ENCODE data around the gene ANP32A. TPM values are rescaled to one million over a fixed set of nuclear protein-coding genes. Genes with fewer than 3 reads are reported as not detected.
"Not testable (repeated sequence)": the region's sequence is repeated elsewhere in the genome, so short reads cannot be mapped to it uniquely, and the experiment has no call there.

The ANP32A gene
- total RNA-seq, 2 experiments from 2014 or later: 174 to 177 TPM

DNA sequence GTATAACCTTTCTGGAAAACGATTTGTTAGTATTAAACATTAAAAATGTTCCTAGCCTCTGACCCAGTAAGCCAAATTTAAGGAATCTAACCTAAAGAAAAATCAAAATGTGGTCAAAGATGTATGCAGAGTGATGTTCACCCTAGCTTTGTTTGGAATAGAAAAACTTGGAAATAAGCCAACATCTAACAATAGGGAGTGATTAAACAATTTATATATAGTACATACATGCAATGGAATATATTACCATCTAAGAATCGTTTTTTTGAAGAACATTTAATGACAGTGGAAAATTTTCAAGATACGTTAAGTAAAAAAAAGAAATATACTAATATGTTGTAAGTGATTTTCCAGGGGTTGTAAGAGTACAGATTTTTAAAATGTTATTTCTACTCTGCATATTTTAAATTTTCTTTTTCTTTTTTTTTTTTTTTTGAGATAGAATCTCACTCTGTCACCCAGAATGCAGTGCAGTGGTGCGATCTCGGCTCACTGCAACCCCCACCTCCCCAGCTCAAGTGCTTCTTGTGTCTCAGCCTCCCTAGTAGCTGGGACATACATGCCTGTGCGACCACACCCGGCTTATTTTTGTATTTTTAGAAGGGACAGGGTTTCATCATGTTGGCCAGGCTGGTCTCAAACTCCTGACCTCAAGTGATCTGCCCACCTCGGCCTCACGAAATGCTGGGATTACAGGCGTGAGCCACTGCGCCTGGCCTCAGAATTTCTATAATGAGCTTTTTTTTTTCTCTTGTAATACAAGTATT is 54.9 kb downstream of the ANP32A start:
- DNase-seq (no peak), ATAC-seq (ENCODE audit: low read depth) (no peak)
- H3K9me3 Mint-ChIP-seq: no peaks in the 10 kb centered on the region
- H3K4me1 Mint-ChIP-seq: peaks cover 2% of the 10 kb centered on the region
- peaks cover 42% of the 10 kb centered on the region for H3K27me3 Mint-ChIP-seq
- POLR2A ChIA-PET: no interaction called here
- no peak overlapping the region for H3K4me3 Mint-ChIP-seq
- H3K27ac Mint-ChIP-seq: no peak overlapping the region
- H3K36me3 Mint-ChIP-seq: no peaks in the 10 kb centered on the region

GRCh38 chr15:68764090-68764489 is 56.6 kb downstream of the ANP32A start:
- Mint-ChIP-seq H3K4me3 (no peak overlapping the region), H3K27me3 (peaks cover 49% of the 10 kb centered on the region), H3K4me1 (no peaks in the 10 kb centered on the region), H3K27ac (no peak overlapping the region), H3K36me3 (no peaks in the 10 kb centered on the region), H3K9me3 (no peaks in the 10 kb centered on the region)
- ATAC-seq (ENCODE audit: low read depth) (no peak), DNase-seq (no peak)
- POLR2A ChIA-PET: no interaction called here

DNA sequence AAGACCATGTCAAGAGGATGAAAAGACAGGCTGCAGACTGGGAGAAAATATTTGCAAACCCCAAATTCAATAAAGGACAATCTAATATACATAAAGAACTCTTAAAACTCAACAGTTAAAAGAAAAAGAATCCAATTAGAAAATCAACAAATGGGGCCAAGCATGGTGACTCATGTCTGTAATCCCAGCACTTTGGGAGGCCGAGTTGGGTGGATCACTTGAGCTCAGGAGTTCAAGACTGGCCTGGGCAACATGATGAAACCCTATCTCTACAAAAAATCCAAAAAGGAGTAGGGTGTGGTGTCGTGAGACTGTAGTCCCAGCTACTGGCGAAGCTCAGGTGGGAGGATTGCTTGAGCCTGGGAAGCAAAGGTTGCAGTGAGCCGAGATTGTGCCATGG is 57.6 kb downstream of the ANP32A start:
- H3K4me1 Mint-ChIP-seq: no peaks in the 10 kb centered on the region
- no peak overlapping the region for H3K27ac Mint-ChIP-seq
- H3K9me3 Mint-ChIP-seq: no peaks in the 10 kb centered on the region
- ATAC-seq (ENCODE audit: low read depth): no peak
- no peaks in the 10 kb centered on the region for H3K36me3 Mint-ChIP-seq
- no peak for DNase-seq
- no peak overlapping the region for H3K4me3 Mint-ChIP-seq
- peaks cover 47% of the 10 kb centered on the region for H3K27me3 Mint-ChIP-seq
- POLR2A ChIA-PET: no interaction called here

- H3K27me3 Mint-ChIP-seq: peaks cover 45% of the 10 kb centered on the region
- H3K27ac Mint-ChIP-seq; ATAC-seq (ENCODE audit: low read depth); POLR2A ChIA-PET; H3K4me1 Mint-ChIP-seq; DNase-seq; H3K4me3 Mint-ChIP-seq; H3K36me3 Mint-ChIP-seq; H3K9me3 Mint-ChIP-seq: not testable (repeated sequence)
Observed at GRCh38 chr15:68759982-68760579, 60.6 kb downstream of the ANP32A start.

DNA sequence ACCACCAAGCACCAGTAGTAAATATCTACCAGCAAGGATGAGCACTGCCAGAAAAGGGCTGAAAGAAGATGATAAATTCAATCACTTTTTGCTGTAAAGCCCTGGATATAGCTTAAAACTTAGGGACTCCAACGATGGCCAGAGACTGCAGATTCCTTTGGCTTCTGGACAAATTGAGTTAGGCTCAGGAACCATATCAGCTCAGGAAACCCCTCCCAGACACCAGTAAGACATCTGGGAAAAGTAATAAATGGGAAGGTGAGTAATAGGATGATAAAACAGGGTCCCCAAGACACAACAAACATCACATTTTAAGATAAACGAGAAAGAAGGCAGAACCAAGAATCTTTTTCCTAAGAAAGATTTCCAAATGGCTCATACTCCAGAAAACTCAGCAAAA is 65.0 kb downstream of the ANP32A start:
- ATAC-seq (ENCODE audit: low read depth): no peak
- no peak for DNase-seq
- H3K27ac Mint-ChIP-seq: no peak overlapping the region
- no peaks in the 10 kb centered on the region for H3K36me3 Mint-ChIP-seq
- peaks cover 7% of the 10 kb centered on the region for H3K27me3 Mint-ChIP-seq
- H3K9me3 Mint-ChIP-seq: no peaks in the 10 kb centered on the region
- H3K4me3 Mint-ChIP-seq: no peak overlapping the region
- peaks cover 5% of the 10 kb centered on the region for H3K4me1 Mint-ChIP-seq
- POLR2A ChIA-PET: no interaction called here

- no peak for DNase-seq
- Mint-ChIP-seq H3K4me3 (no peak overlapping the region), H3K27ac (no peak overlapping the region), H3K36me3 (no peaks in the 10 kb centered on the region), H3K27me3 (peaks cover 2% of the 10 kb centered on the region), H3K9me3 (peaks cover 1% of the 10 kb centered on the region), H3K4me1 (peaks cover 5% of the 10 kb centered on the region)
- POLR2A ChIA-PET: no interaction called here
- no peak for ATAC-seq (ENCODE audit: low read depth)
Observed at GRCh38 chr15:68751622-68752021, 69.1 kb downstream of the ANP32A start.

- no peak for ATAC-seq (ENCODE audit: low read depth)
- Mint-ChIP-seq H3K36me3 (no peaks in the 10 kb centered on the region), H3K4me1 (peaks cover 2% of the 10 kb centered on the region), H3K27ac (no peak overlapping the region), H3K9me3 (peaks cover 1% of the 10 kb centered on the region), H3K4me3 (no peak overlapping the region), H3K27me3 (peaks cover 5% of the 10 kb centered on the region)
- POLR2A ChIA-PET: no interaction called here
- DNase-seq: no peak
Observed at GRCh38 chr15:68749793-68750192, 70.9 kb downstream of the ANP32A start.

DNA sequence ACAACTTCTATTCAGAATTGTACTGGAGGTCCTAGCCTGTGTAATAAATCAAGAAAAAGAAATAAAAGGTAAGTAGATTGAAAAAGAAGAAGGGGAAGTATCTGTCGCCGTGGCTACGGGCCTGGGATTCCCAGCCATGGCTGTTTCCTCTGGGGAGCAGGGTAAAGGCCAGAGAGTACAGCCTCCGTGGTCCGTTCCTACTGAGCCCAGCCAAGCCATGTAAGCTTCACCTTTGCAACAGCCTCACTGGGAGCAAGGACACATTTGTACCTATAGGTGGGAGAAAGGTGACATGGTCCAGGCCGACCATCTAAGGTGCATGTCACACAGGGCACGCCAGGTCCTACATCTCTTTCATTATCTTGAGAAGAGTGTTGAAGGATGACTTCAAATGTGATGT is 71.3 kb downstream of the ANP32A start:
- DNase-seq (no peak), ATAC-seq (ENCODE audit: low read depth) (no peak)
- Mint-ChIP-seq H3K36me3 (no peaks in the 10 kb centered on the region), H3K27ac (no peak overlapping the region), H3K27me3 (peaks cover 5% of the 10 kb centered on the region), H3K4me1 (no peaks in the 10 kb centered on the region), H3K9me3 (peaks cover 1% of the 10 kb centered on the region), H3K4me3 (no peak overlapping the region)
- POLR2A ChIA-PET: no interaction called here

DNA sequence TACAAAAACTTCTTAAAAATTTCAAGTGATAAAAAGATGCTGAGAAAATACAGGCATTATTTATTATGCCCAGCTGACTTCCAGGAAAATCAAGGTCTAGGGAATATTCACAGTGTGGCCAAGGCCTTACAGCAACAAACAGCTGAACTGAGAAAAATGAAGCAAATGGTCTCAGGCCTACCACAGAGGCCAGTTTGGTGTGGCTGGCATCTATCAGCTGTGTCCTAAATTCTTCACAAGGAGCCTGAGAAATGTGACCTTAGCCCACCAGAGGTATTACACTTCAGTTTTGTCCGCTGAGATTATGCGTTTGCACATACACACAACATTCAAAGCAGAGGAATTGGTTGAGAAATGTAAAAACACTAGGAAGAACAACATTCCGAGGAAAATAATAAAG is 77.4 kb downstream of the ANP32A start:
- POLR2A ChIA-PET: no interaction called here

GRCh38 chr15:68739390-68740080 is 81.2 kb downstream of the ANP32A start:
- no peaks in the 10 kb centered on the region for H3K4me1 Mint-ChIP-seq
- no peak overlapping the region for H3K4me3 Mint-ChIP-seq
- no peak for DNase-seq
- H3K36me3 Mint-ChIP-seq: no peaks in the 10 kb centered on the region
- H3K9me3 Mint-ChIP-seq: no peaks in the 10 kb centered on the region
- POLR2A ChIA-PET: no interaction called here
- H3K27ac Mint-ChIP-seq: no peak overlapping the region
- peaks cover 4% of the 10 kb centered on the region for H3K27me3 Mint-ChIP-seq
- no peak for ATAC-seq (ENCODE audit: low read depth)

More for the DNA sequence above, 77.4 kb downstream of the ANP32A start:
- Mint-ChIP-seq H3K4me1 (no peaks in the 10 kb centered on the region), H3K9me3 (no peaks in the 10 kb centered on the region), H3K27ac (no peak overlapping the region), H3K4me3 (no peak overlapping the region), H3K36me3 (no peaks in the 10 kb centered on the region), H3K27me3 (peaks cover 7% of the 10 kb centered on the region)
- DNase-seq: no peak
- ATAC-seq (ENCODE audit: low read depth): no peak

DNA sequence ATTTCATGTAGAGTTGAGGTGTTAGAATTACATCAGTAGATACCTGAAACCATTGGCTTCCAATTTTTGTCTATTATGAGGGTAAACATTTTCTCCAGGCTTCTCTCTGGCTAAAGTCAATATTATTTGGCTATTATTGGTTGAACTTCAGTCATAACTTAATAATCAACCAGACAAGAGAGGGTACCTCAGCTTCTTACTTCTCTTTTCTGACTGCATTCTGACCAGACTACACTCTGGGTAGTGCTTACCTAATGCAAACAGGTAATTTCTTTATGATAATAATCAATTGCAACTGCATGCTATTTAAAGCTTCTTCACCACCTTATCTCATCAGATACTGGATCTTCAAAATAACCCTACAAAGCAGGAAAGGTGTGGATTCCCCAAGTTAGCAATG is 85.1 kb downstream of the ANP32A start:
- POLR2A ChIA-PET: no interaction called here
- Mint-ChIP-seq H3K27me3 (peaks cover 1% of the 10 kb centered on the region), H3K4me3 (no peak overlapping the region), H3K9me3 (no peaks in the 10 kb centered on the region), H3K36me3 (no peaks in the 10 kb centered on the region), H3K27ac (no peak overlapping the region), H3K4me1 (peaks cover 3% of the 10 kb centered on the region)
- DNase-seq (no peak), ATAC-seq (ENCODE audit: low read depth) (no peak)

DNA sequence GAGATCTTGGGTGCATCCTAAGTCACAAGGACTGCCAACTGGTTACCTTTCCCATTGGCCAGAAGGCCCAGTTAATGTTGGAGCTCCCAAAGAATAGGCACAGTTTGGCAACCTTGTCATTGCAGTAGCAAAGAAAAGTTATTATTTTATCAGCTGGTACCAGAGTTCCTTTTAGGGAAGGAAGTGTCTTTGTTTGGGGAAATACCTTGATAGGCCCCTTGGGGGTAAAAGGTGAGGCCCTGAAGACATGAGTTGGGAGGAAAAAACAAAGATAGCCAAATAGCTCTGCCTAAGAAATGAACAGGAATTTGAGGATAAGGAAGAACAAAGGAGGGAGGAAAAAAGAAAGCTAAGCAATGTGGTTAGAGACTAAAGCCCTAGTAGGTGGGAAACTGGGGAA is 85.8 kb downstream of the ANP32A start:
- Mint-ChIP-seq H3K9me3 (no peaks in the 10 kb centered on the region), H3K27ac (no peak overlapping the region), H3K36me3 (no peaks in the 10 kb centered on the region), H3K27me3 (peaks cover 1% of the 10 kb centered on the region), H3K4me1 (peaks cover 3% of the 10 kb centered on the region), H3K4me3 (no peak overlapping the region)
- DNase-seq (no peak), ATAC-seq (ENCODE audit: low read depth) (no peak)
- POLR2A ChIA-PET: no interaction called here

DNA sequence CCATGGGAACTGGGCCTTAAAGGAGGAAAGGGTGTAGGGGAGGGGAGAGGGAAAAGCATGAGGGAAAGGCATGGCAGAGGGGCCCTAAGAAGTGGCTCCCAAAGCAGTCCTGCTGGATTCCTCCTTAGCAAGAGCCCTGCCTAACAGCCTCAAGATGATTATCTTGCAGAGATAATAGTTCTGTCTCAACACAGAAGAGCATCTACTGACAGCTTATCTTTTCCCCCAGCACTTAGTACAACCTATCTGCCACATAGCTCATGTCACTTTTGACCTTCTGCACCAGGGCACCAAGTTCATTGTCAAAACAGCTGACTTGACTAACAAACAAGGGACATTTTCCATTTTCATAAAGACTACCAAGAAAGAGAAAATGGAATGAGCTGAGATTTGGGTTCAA is 86.3 kb downstream of the ANP32A start:
- no peaks in the 10 kb centered on the region for H3K9me3 Mint-ChIP-seq
- H3K36me3 Mint-ChIP-seq: no peaks in the 10 kb centered on the region
- peaks cover 1% of the 10 kb centered on the region for H3K27me3 Mint-ChIP-seq

DNA sequence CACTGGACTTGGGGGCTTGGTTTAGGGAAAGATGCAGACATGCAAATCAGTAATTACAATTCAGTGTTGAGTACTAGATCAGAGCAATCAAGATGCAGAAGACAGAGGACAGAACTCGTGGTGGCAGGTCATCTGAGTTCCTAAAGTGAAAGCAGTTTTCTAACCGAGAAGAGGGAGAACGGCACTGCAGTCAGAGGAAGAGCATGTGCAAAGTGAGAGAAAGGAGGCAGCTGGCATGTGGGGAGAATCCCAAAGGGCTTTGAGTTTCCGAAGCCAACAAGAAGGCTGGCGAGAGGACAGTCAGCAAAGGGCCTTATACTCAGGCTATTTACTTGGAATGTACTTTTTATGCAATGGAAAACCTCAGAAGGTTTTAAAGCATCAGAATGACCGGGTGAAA is 87.0 kb downstream of the ANP32A start:
- no peak overlapping the region for H3K4me3 Mint-ChIP-seq
- peaks cover 3% of the 10 kb centered on the region for H3K4me1 Mint-ChIP-seq
- ATAC-seq (ENCODE audit: low read depth) (no peak), DNase-seq (no peak)
- no peaks in the 10 kb centered on the region for H3K36me3 Mint-ChIP-seq
- POLR2A ChIA-PET: no interaction called here
- H3K27ac Mint-ChIP-seq: no peak overlapping the region
- H3K9me3 Mint-ChIP-seq: no peaks in the 10 kb centered on the region
- peaks cover 1% of the 10 kb centered on the region for H3K27me3 Mint-ChIP-seq

More for the DNA sequence above, 86.3 kb downstream of the ANP32A start:
- no peak overlapping the region for H3K4me3 Mint-ChIP-seq
- no peak for DNase-seq
- no peak overlapping the region for H3K27ac Mint-ChIP-seq
- H3K4me1 Mint-ChIP-seq: peaks cover 3% of the 10 kb centered on the region
- ATAC-seq (ENCODE audit: low read depth): no peak
- POLR2A ChIA-PET: interaction anchor here (0.7 kb wide), 1 partner anchor 101 kb away, joined by 3 read pairs; no protein-coding TSS in a partner anchor
